Panc1 (cell line): ENCODE data around the gene HTATSF1.

Source experiments
- POLR2AphosphoS5 ChIP-seq: IDR thresholded peaks from 2 replicates; pipeline ENCODE4 v1.6.1; 2012; ENCODE audit warnings: mild to moderate bottlenecking, low read depth, low read length, moderate library complexity
- TF ChIP-seq, protein P1 (sequence below): fragments of 450-650 bp; IDR thresholded peaks from 2 replicates; pipeline ENCODE4 v1.5.1; 2017; ENCODE audit warnings: mild to moderate bottlenecking
- TF ChIP-seq, protein P2 (sequence below), 2 experiments: IDR thresholded peaks; 2 replicates each; pipeline ENCODE4 v1.6.1; 2011 to 2012; ENCODE audit warnings: low read depth in 2 of 2, control low read depth in 1 of 2, low read length in 1 of 2, mild to moderate bottlenecking in 1 of 2, moderate library complexity in 1 of 2; ENCODE audit not compliant: insufficient read depth in 1 of 2

DNA sequence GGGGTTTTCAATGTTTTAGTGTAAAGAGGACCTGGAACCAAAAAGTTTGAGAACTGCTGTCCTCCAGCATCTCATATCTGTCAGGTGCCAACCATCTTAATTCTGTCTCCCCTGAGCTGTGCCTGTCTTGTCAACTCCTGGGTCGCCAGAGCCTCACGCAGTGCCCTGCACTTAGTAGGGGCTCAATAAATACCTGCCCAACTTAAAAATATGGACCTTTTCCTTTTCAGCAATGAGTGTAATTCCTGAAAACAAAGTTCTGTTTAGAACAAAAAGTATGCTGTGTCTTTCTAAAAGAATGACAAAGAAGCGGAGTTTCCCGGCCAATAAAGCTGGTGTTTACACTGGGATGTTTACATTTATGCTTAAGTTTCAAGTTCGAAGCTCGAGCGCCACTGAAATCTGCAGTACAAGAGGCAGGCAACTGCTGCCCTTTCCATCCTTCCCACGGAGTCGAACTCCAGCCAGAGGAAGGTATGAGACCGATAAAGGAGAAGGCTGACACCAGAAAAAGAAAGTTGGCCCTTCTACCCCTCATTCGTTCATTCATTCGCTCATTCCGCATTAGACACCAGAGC lies 1.1 kb upstream of the HTATSF1 start:
- TF ChIP-seq, protein P1, sequence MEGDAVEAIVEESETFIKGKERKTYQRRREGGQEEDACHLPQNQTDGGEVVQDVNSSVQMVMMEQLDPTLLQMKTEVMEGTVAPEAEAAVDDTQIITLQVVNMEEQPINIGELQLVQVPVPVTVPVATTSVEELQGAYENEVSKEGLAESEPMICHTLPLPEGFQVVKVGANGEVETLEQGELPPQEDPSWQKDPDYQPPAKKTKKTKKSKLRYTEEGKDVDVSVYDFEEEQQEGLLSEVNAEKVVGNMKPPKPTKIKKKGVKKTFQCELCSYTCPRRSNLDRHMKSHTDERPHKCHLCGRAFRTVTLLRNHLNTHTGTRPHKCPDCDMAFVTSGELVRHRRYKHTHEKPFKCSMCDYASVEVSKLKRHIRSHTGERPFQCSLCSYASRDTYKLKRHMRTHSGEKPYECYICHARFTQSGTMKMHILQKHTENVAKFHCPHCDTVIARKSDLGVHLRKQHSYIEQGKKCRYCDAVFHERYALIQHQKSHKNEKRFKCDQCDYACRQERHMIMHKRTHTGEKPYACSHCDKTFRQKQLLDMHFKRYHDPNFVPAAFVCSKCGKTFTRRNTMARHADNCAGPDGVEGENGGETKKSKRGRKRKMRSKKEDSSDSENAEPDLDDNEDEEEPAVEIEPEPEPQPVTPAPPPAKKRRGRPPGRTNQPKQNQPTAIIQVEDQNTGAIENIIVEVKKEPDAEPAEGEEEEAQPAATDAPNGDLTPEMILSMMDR = no peak
- TF ChIP-seq, protein P2, sequence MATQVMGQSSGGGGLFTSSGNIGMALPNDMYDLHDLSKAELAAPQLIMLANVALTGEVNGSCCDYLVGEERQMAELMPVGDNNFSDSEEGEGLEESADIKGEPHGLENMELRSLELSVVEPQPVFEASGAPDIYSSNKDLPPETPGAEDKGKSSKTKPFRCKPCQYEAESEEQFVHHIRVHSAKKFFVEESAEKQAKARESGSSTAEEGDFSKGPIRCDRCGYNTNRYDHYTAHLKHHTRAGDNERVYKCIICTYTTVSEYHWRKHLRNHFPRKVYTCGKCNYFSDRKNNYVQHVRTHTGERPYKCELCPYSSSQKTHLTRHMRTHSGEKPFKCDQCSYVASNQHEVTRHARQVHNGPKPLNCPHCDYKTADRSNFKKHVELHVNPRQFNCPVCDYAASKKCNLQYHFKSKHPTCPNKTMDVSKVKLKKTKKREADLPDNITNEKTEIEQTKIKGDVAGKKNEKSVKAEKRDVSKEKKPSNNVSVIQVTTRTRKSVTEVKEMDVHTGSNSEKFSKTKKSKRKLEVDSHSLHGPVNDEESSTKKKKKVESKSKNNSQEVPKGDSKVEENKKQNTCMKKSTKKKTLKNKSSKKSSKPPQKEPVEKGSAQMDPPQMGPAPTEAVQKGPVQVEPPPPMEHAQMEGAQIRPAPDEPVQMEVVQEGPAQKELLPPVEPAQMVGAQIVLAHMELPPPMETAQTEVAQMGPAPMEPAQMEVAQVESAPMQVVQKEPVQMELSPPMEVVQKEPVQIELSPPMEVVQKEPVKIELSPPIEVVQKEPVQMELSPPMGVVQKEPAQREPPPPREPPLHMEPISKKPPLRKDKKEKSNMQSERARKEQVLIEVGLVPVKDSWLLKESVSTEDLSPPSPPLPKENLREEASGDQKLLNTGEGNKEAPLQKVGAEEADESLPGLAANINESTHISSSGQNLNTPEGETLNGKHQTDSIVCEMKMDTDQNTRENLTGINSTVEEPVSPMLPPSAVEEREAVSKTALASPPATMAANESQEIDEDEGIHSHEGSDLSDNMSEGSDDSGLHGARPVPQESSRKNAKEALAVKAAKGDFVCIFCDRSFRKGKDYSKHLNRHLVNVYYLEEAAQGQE (IDR thresholded peaks at IDR 0.05; ENCODE audit: insufficient read depth in 1 of 2, low read depth in 2 of 2, low read length in 1 of 2) = no peak
- no peak for TF ChIP-seq POLR2AphosphoS5
